H1 (cell line): Measurements from ENCODE around the gene LIPG.

Experiments
- CEBPB ChIP-seq: IDR thresholded peaks from 2 replicates; pipeline ENCODE4 v1.6.1; 2012; ENCODE audit warnings: low read depth, low read length
- RAD21 ChIP-seq, 2 experiments: IDR thresholded peaks in 1 of 2; conservative IDR thresholded peaks in 1 of 2; 2 replicates each; pipeline ENCODE4 v1.6.1; 2011; ENCODE audit warnings: low read depth in 2 of 2, low read length in 2 of 2, improper control_type of control experiment in 1 of 2, inconsistent platforms in 1 of 2, mild to moderate bottlenecking in 1 of 2, moderate library complexity in 1 of 2
- RXRA ChIP-seq: IDR thresholded peaks from 2 replicates; pipeline ENCODE4 v1.6.1; 2011; ENCODE audit warnings: low read depth, mild to moderate bottlenecking, low read length, moderate library complexity; ENCODE audit not compliant: insufficient read depth

GRCh38 chr18:49613641-49614151, 51.8 kb downstream of the LIPG start:
- TF ChIP-seq CEBPB (no peak), RXRA (no peak), RAD21 (IDR thresholded peaks at IDR 0.05 in 1 of 2, conservative IDR thresholded peaks at IDR 0.05 in 1 of 2; ENCODE audit: low read depth in 2 of 2, low read length in 2 of 2) (no peak)
